HL-60 (cell line): ENCODE results near the gene DNAI7.
A peak's percentile ranks its signal among the peaks of the same experiment; 100 is the strongest.

Source experiments
- DNase-seq, 2 experiments: peaks; one replicate each; pipeline ENCODE4 v3.0.0-alpha.2; 2010 to 2020; ENCODE audit warnings: low read depth in 1 of 2, low spot score in 1 of 2
- H3K27ac ChIP-seq: fragments of 250-450 bp; sonication (Bioruptor Pico); replicated peaks from 2 replicates; pipeline ENCODE4 v1.5.1; 2020; ENCODE audit warnings: mild to moderate bottlenecking, moderate library complexity
- H3K27me3 ChIP-seq: fragments of 250-450 bp; sonication (Bioruptor Pico); 2 replicates; pipeline ENCODE4 v1.5.1; 2021; ENCODE audit warnings: mild to moderate bottlenecking, moderate library complexity; ENCODE audit not compliant: insufficient read depth, poor library complexity, severe bottlenecking
- H3K4me3 ChIP-seq: replicated peaks from 2 replicates; pipeline ENCODE4 v1.5.1; 2011; ENCODE audit warnings: mild to moderate bottlenecking, control low read depth, low read length; ENCODE audit not compliant: insufficient read depth
- CTCF ChIP-seq: IDR thresholded peaks from one replicate; pipeline ENCODE4 v1.5.1; 2011; ENCODE audit warnings: low read length, control low read depth, inconsistent platforms; ENCODE audit not compliant: insufficient read depth
- GABPA ChIP-seq: IDR thresholded peaks from 2 replicates; pipeline ENCODE4 v1.6.1; 2012; ENCODE audit warnings: low read depth
- POLR2AphosphoS5 ChIP-seq: IDR thresholded peaks from 2 replicates; pipeline ENCODE4 v1.6.1; 2012; ENCODE audit warnings: low read depth
- REST ChIP-seq: IDR thresholded peaks from 2 replicates; pipeline ENCODE4 v1.6.1; 2012; ENCODE audit warnings: low read depth; ENCODE audit not compliant: insufficient replicate concordance
- SPI1 ChIP-seq: IDR thresholded peaks from 2 replicates; pipeline ENCODE4 v1.6.1; 2012; ENCODE audit warnings: low read depth, mild to moderate bottlenecking, borderline replicate concordance

DNAI7 gene

GRCh38 chr12:25110260-25110659 is 84.7 kb downstream of the DNAI7 start:
- no peaks in the 10 kb centered on the region for H3K27me3 ChIP-seq
- no peak overlapping the region for H3K27ac ChIP-seq
- DNase-seq = no peak
- H3K4me3 ChIP-seq = no peak overlapping the region
- TF ChIP-seq REST (no peak), CTCF (no peak), POLR2AphosphoS5 (no peak), SPI1 (no peak), GABPA (no peak)

DNA sequence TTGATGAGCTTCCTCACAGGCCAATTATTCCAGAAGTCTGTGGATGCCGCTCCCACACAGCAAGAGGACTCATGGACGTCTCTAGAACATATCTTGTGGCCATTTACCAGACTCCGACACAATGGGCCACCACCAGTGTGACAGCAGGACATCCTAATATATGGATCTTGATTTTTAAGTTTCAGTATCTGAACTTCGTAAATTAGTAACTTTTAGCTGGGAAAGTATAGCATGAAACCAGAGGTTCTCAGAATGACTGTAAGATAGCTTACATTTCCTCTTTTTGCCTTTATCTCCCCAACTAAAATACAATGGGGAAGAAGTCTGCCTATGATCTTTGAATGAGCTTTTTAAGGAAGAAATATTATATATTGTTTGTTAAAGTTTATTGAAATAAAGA is 87.0 kb downstream of the DNAI7 start:
- Histone ChIP-seq H3K4me3 (no peak overlapping the region), H3K27ac (no peak overlapping the region), H3K27me3 (no peaks in the 10 kb centered on the region)
- no peak for DNase-seq
- no peak for TF ChIP-seq POLR2AphosphoS5
- peak; percentile 59; the same call in 1 of the 2 replicates for TF ChIP-seq SPI1

DNA sequence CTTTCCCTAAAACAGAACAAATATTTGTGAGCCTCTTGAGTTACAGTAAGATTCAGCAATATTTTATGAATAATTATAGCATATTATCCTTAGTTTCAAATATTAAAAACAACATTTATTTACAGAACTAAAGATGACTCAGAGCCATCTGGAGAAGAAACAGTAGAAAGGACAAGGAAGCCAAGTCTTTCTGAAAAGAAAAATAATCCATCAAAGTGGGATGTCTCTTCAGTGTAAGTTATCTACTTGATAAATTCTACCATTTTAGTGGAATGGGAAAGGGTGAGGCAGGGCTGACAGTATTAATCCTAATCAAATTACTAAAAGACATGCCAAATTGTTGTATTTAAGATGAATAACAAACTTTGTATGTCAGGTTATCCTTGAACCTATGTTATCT is 88.1 kb downstream of the DNAI7 start:
- H3K4me3 ChIP-seq = no peak overlapping the region
- no peak for TF ChIP-seq CTCF
- no peak overlapping the region for H3K27ac ChIP-seq
- DNase-seq = no peak
- H3K27me3 ChIP-seq = no peaks in the 10 kb centered on the region

- DNase-seq = no peak
- TF ChIP-seq GABPA = no peak
- no peak for TF ChIP-seq CTCF
- TF ChIP-seq SPI1 = no peak
- TF ChIP-seq REST = no peak
- TF ChIP-seq POLR2AphosphoS5 = no peak
- no peak overlapping the region for H3K4me3 ChIP-seq
- H3K27me3 ChIP-seq = no peaks in the 10 kb centered on the region
- no peak overlapping the region for H3K27ac ChIP-seq
Measured at GRCh38 chr12:25102402-25102801, 92.6 kb downstream of the DNAI7 start.
